ENCODE results near the gene NR3C1. TPM values are rescaled to one million over a fixed set of nuclear protein-coding genes. Genes with fewer than 3 reads are reported as not detected.

Gene NR3C1
- total RNA-seq, 1 experiment from 2014 or later = 12.7 TPM

DNA sequence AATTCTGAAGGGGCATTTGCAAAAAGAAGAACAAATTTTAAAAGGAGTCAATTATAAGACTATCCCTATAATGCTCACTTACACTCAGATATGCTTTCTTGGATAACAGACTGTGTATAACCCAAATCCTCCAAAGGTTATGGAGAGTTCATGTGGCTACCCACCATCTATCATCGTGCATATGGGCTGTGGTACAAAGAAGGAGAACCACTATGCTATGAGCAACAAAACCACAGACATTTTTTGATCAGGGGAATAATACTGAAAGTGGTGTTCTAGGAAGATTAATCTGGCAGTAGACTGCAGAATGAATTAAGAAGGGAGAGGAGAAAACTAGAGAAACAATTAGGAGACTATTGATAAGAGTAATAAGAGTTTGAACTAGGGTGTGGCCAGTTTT, 16.8 kb downstream of the NR3C1 start:
- intact Hi-C loops (cut with micrococcal nuclease; ENCODE audit: unreplicated experiment) = no loop called here
- DNase-seq (ENCODE audit: low spot score) = no peak
- H3K9me3 ChIP-seq (ENCODE audit: low read depth, low read length, poor library complexity, severe bottlenecking) = no peaks in the 10 kb centered on the region
- BruUV-seq (replicated peaks) = no TSS peak
- TF ChIP-seq EZH2 (IDR thresholded peaks at IDR 0.05; ENCODE audit: borderline replicate concordance, low read depth, low read length, poor library complexity, severe bottlenecking) = no peak
- TF ChIP-seq, protein P1, sequence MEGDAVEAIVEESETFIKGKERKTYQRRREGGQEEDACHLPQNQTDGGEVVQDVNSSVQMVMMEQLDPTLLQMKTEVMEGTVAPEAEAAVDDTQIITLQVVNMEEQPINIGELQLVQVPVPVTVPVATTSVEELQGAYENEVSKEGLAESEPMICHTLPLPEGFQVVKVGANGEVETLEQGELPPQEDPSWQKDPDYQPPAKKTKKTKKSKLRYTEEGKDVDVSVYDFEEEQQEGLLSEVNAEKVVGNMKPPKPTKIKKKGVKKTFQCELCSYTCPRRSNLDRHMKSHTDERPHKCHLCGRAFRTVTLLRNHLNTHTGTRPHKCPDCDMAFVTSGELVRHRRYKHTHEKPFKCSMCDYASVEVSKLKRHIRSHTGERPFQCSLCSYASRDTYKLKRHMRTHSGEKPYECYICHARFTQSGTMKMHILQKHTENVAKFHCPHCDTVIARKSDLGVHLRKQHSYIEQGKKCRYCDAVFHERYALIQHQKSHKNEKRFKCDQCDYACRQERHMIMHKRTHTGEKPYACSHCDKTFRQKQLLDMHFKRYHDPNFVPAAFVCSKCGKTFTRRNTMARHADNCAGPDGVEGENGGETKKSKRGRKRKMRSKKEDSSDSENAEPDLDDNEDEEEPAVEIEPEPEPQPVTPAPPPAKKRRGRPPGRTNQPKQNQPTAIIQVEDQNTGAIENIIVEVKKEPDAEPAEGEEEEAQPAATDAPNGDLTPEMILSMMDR (conservative IDR thresholded peaks at IDR 0.05; ENCODE audit: low read depth, low read length) = no peak
- H3K4me3 ChIP-seq (ENCODE audit: low read depth, low read length, poor library complexity, severe bottlenecking) = no peak overlapping the region
- POLR2A ChIA-PET (ENCODE audit: low non-redundant PET) = interaction anchor here (0.7 kb wide), 1 partner anchor 375 kb away, joined by 3 read pairs; no protein-coding TSS in a partner anchor
- H3K27ac ChIP-seq (ENCODE audit: low read depth, low read length, poor library complexity, severe bottlenecking) = no peak overlapping the region
- H3K4me1 ChIP-seq (ENCODE audit: insufficient read depth, low read length, poor library complexity, severe bottlenecking) = no peaks in the 10 kb centered on the region
- CTCF ChIA-PET = no interaction called here
- no peaks in the 10 kb centered on the region for H3K27me3 ChIP-seq (replicated peaks; ENCODE audit: insufficient read depth, low read depth, low read length, poor library complexity)
- H3K36me3 ChIP-seq (ENCODE audit: insufficient read depth, low read length, poor library complexity, severe bottlenecking) = no peaks in the 10 kb centered on the region

DNA sequence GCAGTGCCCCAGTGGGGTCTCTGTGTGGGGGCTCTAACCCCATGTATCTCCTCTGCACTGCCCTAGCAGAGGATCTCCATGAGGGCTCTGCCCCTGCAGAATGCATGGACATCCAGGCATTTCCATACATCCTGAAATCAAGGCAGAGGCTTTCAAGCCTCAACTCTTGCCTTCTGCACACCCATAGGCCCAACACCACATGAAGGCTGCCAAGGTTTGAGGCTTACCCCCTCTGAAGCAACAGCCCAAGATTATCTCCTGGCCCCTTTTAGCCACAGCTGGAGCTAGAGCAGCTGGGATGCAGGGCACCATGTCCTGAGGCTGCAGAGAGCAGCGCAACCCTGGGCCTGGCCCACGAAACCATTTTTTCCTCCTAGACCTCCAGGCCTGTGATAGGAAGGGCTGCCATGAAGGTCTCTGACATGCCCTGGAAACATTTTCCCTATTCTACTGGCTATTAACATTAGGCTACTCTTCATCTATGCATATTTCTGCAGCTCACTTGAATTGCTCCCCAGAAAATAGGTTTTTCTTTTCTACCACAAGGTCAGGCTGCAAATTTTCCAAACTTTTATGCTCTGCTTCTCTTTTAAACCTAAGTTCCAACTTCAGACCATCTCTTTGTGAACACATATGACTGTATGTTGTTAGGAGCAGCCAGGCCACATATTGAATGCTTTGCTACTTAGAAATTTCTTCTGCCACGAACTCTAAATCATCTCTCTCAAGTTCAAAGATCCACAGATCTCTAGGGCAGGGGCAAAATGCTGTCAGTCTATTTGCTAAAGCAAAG, 18.4 kb downstream of the NR3C1 start:
- H3K27me3 ChIP-seq (replicated peaks; ENCODE audit: insufficient read depth, low read depth, low read length, poor library complexity) = no peaks in the 10 kb centered on the region
- H3K36me3 ChIP-seq (ENCODE audit: insufficient read depth, low read length, poor library complexity, severe bottlenecking) = no peaks in the 10 kb centered on the region
- H3K4me1 ChIP-seq (ENCODE audit: insufficient read depth, low read length, poor library complexity, severe bottlenecking) = no peaks in the 10 kb centered on the region
- no peak for TF ChIP-seq EZH2 (IDR thresholded peaks at IDR 0.05; ENCODE audit: borderline replicate concordance, low read depth, low read length, poor library complexity, severe bottlenecking)
- TF ChIP-seq, protein P1 (conservative IDR thresholded peaks at IDR 0.05; ENCODE audit: low read depth, low read length) = no peak
- no peaks in the 10 kb centered on the region for H3K9me3 ChIP-seq (ENCODE audit: low read depth, low read length, poor library complexity, severe bottlenecking)
- ChIA-PET CTCF (no interaction called here), POLR2A (ENCODE audit: low non-redundant PET) (no interaction called here)
- H3K4me3 ChIP-seq (ENCODE audit: low read depth, low read length, poor library complexity, severe bottlenecking) = no peak overlapping the region
- intact Hi-C loops (cut with micrococcal nuclease; ENCODE audit: unreplicated experiment) = no loop called here
- H3K27ac ChIP-seq (ENCODE audit: low read depth, low read length, poor library complexity, severe bottlenecking) = no peak overlapping the region
- no TSS peak for BruUV-seq (replicated peaks)
- no peak for DNase-seq (ENCODE audit: low spot score)

DNA sequence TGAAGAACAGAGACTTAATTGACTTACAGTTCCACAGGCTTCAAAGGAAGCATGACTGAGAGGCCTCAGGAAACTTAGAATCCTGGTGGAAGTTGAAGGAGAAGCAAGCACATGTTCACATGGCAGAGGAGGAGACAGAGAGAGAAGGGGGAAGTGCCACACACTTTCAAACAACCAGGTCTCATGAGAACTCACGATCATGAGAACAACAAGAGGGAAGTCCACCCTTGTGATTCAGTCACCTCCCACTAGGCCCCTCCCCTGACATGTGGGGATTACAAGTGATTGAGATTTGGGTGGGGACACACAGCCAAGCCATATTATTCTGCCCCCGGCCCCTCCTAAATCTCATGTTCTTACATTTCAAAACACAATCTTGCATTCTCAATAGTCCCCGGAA, 19.5 kb downstream of the NR3C1 start:
- Histone ChIP-seq H3K4me1 (ENCODE audit: insufficient read depth, low read length, poor library complexity, severe bottlenecking) (no peaks in the 10 kb centered on the region), H3K4me3 (ENCODE audit: low read depth, low read length, poor library complexity, severe bottlenecking) (no peak overlapping the region), H3K27ac (ENCODE audit: low read depth, low read length, poor library complexity, severe bottlenecking) (no peak overlapping the region), H3K36me3 (ENCODE audit: insufficient read depth, low read length, poor library complexity, severe bottlenecking) (no peaks in the 10 kb centered on the region), H3K9me3 (ENCODE audit: low read depth, low read length, poor library complexity, severe bottlenecking) (no peaks in the 10 kb centered on the region), H3K27me3 (replicated peaks; ENCODE audit: insufficient read depth, low read depth, low read length, poor library complexity) (no peaks in the 10 kb centered on the region)
- TF ChIP-seq, protein P1 (conservative IDR thresholded peaks at IDR 0.05; ENCODE audit: low read depth, low read length) = no peak
- no peak for TF ChIP-seq EZH2 (IDR thresholded peaks at IDR 0.05; ENCODE audit: borderline replicate concordance, low read depth, low read length, poor library complexity, severe bottlenecking)
- intact Hi-C loops (cut with micrococcal nuclease; ENCODE audit: unreplicated experiment) = no loop called here
- POLR2A ChIA-PET (ENCODE audit: low non-redundant PET) = no interaction called here
- no TSS peak for BruUV-seq (replicated peaks)
- CTCF ChIA-PET = no interaction called here
- no peak for DNase-seq (ENCODE audit: low spot score)

Measured in A673 (cell line).